Ascending aorta (tissue), 2 donors: Measurements from ENCODE around the gene CATSPERD. TPM values are rescaled to one million over a fixed set of nuclear protein-coding genes. Genes with fewer than 3 reads are reported as not detected.
"Not testable (repeated sequence)": the region's sequence is repeated elsewhere in the genome, so short reads cannot be mapped to it uniquely, and the experiment has no call there.

Experiments
- DNase-seq, 2 donors: peaks; one replicate each; pipeline ENCODE4 v3.0.0-alpha.2; 2019; ENCODE audit warnings: low spot score in 2 of 2
- H3K27ac ChIP-seq, 2 donors: fragments of 200-600 bp; sonication (generic); one replicate each; pipeline ENCODE4 v1.5.1; 2016 to 2017; ENCODE audit warnings: mild to moderate bottlenecking in 1 of 2
- H3K27me3 ChIP-seq: fragments of 200-600 bp; sonication (generic); one replicate; pipeline ENCODE4 v1.5.1; 2017
- H3K36me3 ChIP-seq, 2 donors: fragments of 200-600 bp; sonication (generic); one replicate each; pipeline ENCODE4 v1.5.1; 2016
- H3K4me1 ChIP-seq, 2 donors: fragments of 200-600 bp; sonication (generic); one replicate each; pipeline ENCODE4 v1.5.1; 2016 to 2017; ENCODE audit warnings: mild to moderate bottlenecking in 1 of 2
- H3K4me3 ChIP-seq, 2 donors: fragments of 200-600 bp; sonication (generic); one replicate each; pipeline ENCODE4 v1.5.1; 2016 to 2017; ENCODE audit warnings: mild to moderate bottlenecking in 1 of 2
- H3K9me3 ChIP-seq, 2 donors: fragments of 200-600 bp; sonication (generic); one replicate each; pipeline ENCODE4 v1.5.1; 2016
- intact Hi-C: fragments of 100-400 bp; cut with DNase I; formaldehyde crosslinking; loops from one replicate; pipeline ENCODE4 v1.15.1; 2023
- total RNA-seq: library from RNA; depleted of rRNA; stranded (reverse); fragments of >200 nt; gene quantifications from one replicate; pipeline ENCODE4 v1.1.0, GENCODE V29; 2016
- TF ChIP-seq, protein P1 (sequence below), 3 experiments: fragments of 200-600 bp in 2 of 3; fragments of 450-650 bp in 1 of 3; sonication (generic) in 2 of 3; IDR thresholded peaks; one replicate each; pipeline ENCODE4 v1.5.1; 2016 to 2019; ENCODE audit warnings: antibody characterized with exemption in 3 of 3, mild to moderate bottlenecking in 1 of 3, moderate library complexity in 1 of 3

The CATSPERD gene
- total RNA-seq, 1 donor from 2014 or later = not detected

DNA sequence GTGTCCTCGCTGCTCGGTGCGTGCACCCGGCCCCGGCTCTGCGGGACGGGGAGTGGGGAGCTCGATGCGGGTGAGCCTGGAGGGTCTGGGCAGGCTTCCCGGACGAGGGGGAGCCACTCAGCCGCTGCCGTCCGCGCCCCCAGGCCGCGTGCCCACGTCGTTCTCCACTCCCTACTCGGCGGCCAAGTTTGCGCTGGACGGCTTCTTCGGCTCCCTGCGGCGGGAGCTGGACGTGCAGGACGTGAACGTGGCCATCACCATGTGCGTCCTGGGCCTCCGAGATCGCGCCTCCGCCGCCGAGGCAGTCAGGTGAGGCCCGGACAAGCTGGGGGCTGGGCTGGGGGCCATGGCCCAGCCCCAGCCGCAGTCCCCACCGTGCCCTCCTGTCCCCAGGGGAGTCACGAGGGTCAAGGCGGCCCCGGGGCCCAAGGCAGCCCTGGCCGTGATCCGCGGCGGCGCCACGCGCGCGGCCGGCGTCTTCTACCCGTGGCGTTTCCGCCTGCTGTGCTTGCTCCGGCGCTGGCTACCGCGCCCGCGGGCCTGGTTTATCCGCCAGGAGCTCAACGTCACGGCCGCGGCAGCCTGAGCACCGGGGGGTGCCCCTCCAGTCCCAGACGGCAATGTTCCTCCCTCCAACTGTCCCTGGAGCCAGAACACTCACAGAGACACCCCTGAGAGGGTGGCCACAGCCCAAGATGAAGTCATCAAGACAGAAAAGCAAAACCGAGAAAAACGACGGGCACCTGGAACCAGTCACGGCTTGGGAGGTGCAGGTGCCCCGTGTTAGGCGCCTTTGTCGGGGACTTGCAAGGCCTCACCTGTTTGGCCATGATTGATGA, 32.9 kb upstream of the CATSPERD start:
- peak overlapping the region in 1 of 2 donors; percentile 64 for H3K27ac ChIP-seq
- peaks cover 9 to 12% of the 10 kb centered on the region in 2 donors for H3K36me3 ChIP-seq
- TF ChIP-seq, protein P1, sequence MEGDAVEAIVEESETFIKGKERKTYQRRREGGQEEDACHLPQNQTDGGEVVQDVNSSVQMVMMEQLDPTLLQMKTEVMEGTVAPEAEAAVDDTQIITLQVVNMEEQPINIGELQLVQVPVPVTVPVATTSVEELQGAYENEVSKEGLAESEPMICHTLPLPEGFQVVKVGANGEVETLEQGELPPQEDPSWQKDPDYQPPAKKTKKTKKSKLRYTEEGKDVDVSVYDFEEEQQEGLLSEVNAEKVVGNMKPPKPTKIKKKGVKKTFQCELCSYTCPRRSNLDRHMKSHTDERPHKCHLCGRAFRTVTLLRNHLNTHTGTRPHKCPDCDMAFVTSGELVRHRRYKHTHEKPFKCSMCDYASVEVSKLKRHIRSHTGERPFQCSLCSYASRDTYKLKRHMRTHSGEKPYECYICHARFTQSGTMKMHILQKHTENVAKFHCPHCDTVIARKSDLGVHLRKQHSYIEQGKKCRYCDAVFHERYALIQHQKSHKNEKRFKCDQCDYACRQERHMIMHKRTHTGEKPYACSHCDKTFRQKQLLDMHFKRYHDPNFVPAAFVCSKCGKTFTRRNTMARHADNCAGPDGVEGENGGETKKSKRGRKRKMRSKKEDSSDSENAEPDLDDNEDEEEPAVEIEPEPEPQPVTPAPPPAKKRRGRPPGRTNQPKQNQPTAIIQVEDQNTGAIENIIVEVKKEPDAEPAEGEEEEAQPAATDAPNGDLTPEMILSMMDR (IDR thresholded peaks at IDR 0.05) = peak in 1 of 3 experiments; percentile 5
- H3K9me3 ChIP-seq = no peaks in the 10 kb centered on the region
- H3K4me1 ChIP-seq = peaks cover 5 to 13% of the 10 kb centered on the region in 2 donors
- peak overlapping the region; percentile 48 to 68 for H3K4me3 ChIP-seq
- intact Hi-C loops = no loop called here
- DNase-seq = no peak
- H3K27me3 ChIP-seq = no peaks in the 10 kb centered on the region

DNA sequence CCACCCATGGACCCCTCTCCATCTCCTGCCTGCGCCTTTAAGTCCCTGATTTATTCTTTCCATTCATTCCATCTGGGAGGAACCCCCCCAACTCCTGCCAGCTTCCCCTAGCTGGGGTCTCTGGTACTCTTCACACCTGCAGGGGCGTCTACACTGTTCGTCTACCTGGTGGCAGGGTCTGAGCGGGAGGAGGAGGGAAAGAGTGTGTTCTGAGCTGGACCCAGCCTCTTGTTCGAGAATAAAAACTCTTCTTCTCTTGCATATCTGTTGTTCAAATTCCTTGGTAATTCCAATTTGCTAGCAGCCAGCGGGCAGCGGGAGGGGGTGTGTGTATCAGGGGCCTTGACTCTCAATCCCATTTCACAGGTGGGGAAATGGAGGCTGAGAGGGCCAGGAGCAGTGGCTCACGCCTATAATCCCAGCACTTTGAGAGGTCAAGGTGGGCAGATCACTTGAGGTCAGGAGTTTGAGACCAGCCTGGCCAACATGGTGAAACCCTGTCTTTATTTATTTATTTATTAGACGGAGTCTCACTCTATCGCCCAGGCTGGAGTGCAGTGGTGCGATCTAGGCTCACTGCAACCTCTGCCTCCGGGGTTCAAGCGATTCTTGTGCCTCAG, 32.1 kb upstream of the CATSPERD start:
- DNase-seq, H3K27ac ChIP-seq, H3K27me3 ChIP-seq, H3K4me3 ChIP-seq, intact Hi-C loops, H3K9me3 ChIP-seq: not testable (repeated sequence)
- Histone ChIP-seq H3K4me1 (peaks cover 5 to 13% of the 10 kb centered on the region in 2 donors), H3K36me3 (peaks cover 17 to 19% of the 10 kb centered on the region in 2 donors)

DNA sequence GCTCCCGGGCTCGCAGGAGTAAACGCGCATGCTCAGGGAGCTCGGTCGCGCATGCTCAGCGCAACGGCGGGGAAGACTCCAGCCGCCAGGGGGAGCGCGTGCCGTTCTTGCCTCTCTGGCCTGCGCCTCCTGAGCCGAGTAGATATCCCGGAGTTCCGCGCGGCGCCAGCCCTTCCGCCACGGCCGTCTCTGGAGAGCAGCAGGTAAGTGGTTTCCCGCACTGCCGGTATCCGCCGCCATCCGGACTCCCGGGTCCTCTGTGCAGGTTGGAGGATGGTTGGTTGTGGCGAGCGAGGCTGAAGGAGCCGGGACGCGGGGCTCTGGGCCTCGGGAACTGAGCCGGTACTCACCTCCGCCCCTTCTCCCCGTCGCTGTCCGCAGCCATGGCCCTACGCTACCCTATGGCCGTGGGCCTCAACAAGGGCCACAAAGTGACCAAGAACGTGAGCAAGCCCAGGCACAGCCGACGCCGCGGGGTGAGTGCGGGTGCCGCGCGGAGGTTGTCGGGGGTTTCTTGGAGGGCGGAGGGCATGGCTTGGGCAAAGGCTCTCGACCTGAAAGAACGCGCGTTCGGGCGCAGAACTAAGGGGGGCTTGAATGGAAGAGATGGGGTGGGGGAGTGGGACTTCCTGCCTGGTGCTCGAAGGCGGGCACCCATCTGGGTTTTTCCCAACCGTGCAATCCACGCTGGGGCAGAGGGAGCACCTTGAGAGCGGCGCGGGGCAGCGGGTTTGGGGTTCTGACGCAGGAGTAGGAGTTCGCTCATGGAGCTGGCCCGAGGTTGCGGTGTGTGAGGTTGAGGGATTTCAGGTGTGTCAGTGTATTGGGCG, 30.1 kb upstream of the CATSPERD start, which contains the start of gene RPL36:
Gene RPL36, plus strand, starts transcription at position 171 of the 830 bp plus-strand sequence. Its CDS starts 213 bp downstream, at position 384.
- H3K27ac ChIP-seq = peak within 1 kb of the TSS; percentile 85 to 88
- H3K4me1 ChIP-seq = peaks cover 5 to 13% of the 10 kb centered on the region in 2 donors

DNA sequence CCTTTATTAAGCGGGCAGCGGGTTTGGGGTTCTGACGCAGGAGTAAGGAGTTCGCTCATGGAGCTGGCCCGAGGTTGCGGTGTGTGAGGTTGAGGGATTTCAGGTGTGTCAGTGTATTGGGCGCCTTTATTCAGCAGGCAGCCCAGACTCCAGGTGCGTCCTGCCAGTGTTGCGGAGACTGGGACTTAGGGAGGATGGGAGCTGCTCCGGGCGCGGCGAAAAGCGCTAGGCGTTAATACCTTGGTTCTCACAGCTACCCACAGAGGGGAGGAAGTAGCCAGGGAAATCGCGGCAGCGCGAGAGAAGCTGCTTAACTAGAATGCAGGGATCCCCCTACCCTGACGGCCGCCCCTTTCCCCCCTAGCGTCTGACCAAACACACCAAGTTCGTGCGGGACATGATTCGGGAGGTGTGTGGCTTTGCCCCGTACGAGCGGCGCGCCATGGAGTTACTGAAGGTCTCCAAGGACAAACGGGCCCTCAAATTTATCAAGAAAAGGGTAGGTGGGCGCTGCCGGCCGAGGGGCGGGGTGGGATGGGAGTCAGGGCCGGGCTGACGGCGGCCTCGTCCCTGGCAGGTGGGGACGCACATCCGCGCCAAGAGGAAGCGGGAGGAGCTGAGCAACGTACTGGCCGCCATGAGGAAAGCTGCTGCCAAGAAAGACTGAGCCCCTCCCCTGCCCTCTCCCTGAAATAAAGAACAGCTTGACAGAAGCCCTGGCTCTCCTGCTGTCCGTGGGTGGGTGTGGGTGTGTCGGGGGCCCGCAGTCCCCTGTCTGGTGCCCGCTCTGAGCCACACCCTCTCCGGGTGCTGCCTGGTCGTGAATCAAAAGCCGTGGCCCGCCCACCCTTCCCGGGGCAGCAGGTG, 29.2 kb upstream of the CATSPERD start:
- Histone ChIP-seq H3K36me3 (peaks cover 45 to 48% of the 10 kb centered on the region in 2 donors), H3K4me3 (peak overlapping the region; percentile 65 to 70), H3K27ac (peak overlapping the region; percentile 85 to 88), H3K4me1 (peaks cover 5 to 13% of the 10 kb centered on the region in 2 donors), H3K9me3 (no peaks in the 10 kb centered on the region), H3K27me3 (no peaks in the 10 kb centered on the region)
- intact Hi-C loops = loop anchor here (1.0 to 2.0 kb wide), 3 partner anchors 11 to 68 kb away; partner anchors contain the start of genes CATSPERD, LONP1, MICOS13 and SAFB
- no peak for DNase-seq
- TF ChIP-seq, protein P1 (IDR thresholded peaks at IDR 0.05) = no peak

More for the DNA sequence above, 30.1 kb upstream of the CATSPERD start, which contains the start of gene RPL36:
- Histone ChIP-seq H3K27me3 (no peaks in the 10 kb centered on the region), H3K9me3 (no peaks in the 10 kb centered on the region), H3K36me3 (peaks cover 36 to 39% of the 10 kb centered on the region in 2 donors), H3K4me3 (peak within 1 kb of the TSS; percentile 65 to 70)
- intact Hi-C loops = loop anchor here (1.0 to 2.0 kb wide), 3 partner anchors 10 to 68 kb away; partner anchors contain the start of genes CATSPERD, LONP1, MICOS13 and SAFB
- TF ChIP-seq, protein P1 (IDR thresholded peaks at IDR 0.05) = peak; percentile 94 to 98 (median 95)
- peak; percentile 84 to 99 for DNase-seq
